Myocyte (in vitro differentiated cells): ENCODE results near the gene KCNJ18. TPM values are rescaled to one million over a fixed set of nuclear protein-coding genes. Genes with fewer than 3 reads are reported as not detected.
"Not testable (repeated sequence)": the region's sequence is repeated elsewhere in the genome, so short reads cannot be mapped to it uniquely, and the experiment has no call there.

Experiments
- DNase-seq: peaks from one replicate; pipeline ENCODE4 v3.0.0-alpha.2; 2012; ENCODE audit warnings: low read depth
- total RNA-seq: library from RNA; depleted of rRNA; stranded (reverse); fragments of >200 nt; gene quantifications from 2 replicates; pipeline ENCODE4 v1.2.3, GENCODE V29; 2014

Gene KCNJ18
- total RNA-seq, 1 donor from 2014 or later = not detected

DNA sequence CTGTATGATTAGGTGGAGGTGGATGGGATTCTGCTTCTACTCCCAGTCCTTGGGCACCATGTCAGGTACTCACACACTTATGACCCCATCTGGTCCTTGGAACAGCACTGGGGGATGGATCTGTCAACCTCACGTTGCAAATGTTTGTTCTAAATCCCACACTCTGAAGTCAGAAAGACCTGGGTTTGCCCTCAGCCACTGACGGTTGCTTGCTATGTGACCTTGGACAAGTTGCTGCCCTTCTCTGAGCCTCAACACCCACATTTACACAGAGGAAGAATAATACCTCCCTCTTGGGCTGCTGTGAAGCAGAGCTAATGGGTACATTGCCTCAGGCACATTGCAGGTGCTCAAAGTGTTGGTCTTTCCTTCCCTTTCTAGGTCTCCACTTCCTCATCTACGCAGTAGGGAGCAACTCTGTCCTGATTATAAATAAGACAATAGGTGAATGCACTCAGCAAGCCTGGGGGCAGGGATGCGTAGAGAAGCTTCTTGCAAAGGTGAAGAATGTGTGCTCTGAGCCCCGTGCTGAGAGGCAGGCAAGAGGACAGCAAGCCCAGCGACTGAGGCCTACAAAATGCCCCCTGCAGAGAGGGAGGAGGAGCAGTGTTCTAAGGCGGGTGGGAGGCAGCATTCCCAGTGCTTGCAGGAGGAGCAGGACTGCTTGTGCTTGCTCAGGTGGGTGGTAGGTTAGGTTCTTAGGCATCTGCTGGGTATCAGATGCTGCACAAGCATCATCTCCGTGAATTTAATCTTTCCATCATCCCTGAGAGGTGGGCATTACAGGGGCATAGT lies 21.8 kb upstream of the KCNJ18 start:
- DNase-seq = not testable (repeated sequence)

DNA sequence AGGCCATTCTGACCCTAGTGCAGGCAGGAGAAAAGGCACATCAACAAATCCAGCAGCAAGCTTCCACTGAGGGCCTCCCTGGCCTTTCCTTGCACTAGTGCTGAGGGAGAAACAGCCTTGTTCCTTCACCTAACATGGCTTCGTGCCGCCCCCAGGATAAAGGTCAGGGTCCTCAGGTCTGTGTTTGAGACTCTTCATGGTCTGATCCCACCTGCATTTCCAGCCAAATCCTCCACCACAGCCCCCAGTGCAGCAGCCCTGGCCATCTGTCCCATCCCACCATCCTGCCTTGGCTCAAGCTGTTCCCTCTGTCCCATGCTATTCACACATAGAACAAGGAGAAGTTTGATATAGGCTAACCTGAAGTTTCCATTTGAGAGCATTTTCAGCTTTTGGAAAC lies 20.9 kb upstream of the KCNJ18 start:
- not testable (repeated sequence) for DNase-seq

DNA sequence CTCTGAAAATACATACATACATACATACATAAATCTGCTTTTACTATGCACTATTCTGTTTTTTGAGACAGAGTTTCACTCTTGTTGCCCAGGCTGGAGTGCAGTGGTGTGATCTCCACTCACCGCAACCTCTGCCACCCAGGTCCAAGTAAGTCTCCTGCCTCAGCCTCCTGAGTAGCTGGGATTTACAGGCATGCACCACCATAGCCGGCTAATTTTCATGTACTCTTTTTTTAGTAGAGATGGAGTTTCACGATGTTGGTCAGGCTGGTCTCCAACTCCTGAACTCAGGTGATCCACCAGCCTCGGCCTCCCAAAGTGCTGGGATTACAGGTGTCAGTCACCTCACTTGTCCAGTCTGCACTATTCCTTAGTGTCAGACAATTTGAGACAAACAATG lies 20.5 kb upstream of the KCNJ18 start:
- DNase-seq = not testable (repeated sequence)

- DNase-seq = not testable (repeated sequence)
Measured at GRCh38 chr17:21673451-21674241, 18.7 kb upstream of the KCNJ18 start.

- DNase-seq = no peak
Measured at GRCh38 chr17:21674242-21674731, 18.0 kb upstream of the KCNJ18 start.

DNA sequence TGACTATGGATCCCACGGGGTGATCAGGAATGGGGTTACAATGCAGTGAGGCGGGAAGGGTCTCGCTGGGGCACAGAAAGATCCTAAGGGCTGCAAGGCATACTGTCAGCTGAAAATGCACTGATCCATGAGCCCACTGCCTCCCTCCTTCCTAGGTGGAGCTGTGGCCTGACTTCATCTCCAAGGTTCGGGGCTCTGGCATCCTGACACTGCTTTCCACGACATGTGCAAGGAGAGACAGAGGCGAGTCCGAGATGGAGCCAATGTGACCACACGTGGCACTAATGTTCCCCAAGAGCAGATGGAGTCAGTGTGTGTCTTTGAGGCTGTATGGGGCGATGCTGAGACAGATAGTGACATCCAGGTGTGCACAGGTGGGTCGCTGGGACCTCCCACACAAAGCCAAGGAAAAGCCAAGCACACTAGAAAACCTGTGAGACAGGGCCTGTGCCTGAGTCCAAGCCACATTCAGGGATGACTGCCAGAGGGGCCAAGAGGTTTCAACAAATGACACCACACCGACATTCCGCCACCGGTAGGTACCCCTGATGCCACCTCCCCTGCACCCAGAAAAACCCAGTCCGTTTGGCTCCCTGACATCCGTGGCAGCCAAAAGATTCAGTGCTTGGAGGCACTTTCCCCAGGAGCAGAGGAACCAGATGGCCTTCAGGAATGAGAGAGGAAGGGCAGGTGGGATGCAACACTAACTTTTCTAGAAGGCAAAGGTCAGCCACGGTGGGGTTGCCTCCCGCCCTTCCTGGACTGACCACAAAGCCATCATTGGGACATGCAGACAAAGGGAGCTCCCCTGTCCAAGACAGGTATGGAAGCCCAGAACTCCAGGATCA lies 17.2 kb upstream of the KCNJ18 start:
- not testable (repeated sequence) for DNase-seq

DNA sequence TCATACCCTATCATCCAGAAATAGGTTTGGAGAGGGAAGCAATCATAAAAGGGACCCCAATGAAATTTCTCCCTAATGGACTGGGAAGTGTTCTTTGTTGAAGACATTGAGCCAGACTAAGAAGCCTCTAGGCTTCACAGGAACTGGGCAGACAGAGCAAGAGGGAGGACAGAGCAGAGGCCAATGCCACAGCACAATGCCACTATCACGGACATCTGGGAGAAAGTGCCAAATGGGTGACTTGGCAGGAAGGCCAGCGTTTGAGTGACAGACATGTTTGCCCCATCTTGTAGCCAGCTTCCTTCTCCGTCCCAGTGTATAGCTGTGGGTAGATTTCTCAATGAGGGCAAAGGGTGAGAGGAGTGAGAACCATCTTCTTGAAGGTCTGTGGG lies 16.6 kb upstream of the KCNJ18 start:
- DNase-seq = not testable (repeated sequence)

- no peak for DNase-seq
Measured at GRCh38 chr17:21676281-21677111, 15.8 kb upstream of the KCNJ18 start.

DNA sequence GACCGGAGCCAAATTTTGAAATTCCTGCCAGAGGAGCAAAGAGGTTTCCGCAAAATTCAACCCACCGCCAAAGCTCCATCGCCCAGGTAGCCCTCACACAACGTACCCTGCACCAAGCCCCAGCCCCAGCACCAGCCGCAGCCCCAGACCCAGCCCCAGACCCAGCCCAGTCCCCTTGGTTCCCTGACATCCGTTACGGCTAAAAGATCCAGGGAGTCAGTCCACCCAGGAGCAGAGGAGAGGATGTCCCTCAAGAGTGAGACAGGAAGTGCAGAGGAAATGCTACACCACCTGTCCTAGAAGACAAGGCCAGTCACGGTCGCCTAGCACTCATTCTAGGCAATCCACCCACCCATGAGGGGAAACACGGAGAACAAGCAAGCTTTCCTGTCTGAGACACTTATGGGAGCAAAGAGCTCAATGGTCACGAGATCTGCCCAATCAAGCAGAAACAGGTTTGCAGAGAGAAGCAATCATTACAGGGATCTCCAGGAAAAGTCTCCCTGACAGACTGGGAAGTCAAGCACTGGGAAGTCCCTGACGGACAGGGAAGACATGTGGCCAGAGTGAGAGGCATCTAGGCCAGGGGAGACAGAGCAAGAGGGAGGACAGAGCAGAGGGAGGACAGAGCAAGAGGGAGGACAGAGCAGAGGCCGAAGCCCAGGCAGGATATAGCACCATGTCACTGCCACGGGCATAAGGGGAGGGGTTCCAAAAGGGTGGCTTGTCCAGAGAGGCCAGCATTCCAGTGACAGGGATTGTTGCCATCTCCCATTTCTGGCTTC lies 15.0 kb upstream of the KCNJ18 start:
- DNase-seq = no peak

DNA sequence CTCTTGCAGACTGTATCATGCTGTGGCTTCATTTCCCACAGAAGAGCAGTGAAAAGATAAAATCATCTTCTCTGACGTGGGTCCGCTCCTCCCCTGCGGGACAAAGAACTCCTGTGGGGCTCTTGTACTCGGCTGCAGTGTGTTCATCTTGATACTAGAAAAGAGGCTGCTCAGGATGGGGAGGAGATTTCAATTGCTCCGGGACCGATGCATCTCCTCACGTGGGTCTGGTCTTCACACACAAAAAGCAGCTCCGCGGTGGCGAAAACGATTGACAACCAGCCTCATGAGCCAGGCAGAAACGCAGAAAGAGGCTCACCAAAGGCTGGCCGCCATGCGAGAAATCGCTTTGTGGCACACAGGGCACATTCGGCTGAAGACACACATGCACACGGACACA lies 14.4 kb upstream of the KCNJ18 start:
- no peak for DNase-seq

DNA sequence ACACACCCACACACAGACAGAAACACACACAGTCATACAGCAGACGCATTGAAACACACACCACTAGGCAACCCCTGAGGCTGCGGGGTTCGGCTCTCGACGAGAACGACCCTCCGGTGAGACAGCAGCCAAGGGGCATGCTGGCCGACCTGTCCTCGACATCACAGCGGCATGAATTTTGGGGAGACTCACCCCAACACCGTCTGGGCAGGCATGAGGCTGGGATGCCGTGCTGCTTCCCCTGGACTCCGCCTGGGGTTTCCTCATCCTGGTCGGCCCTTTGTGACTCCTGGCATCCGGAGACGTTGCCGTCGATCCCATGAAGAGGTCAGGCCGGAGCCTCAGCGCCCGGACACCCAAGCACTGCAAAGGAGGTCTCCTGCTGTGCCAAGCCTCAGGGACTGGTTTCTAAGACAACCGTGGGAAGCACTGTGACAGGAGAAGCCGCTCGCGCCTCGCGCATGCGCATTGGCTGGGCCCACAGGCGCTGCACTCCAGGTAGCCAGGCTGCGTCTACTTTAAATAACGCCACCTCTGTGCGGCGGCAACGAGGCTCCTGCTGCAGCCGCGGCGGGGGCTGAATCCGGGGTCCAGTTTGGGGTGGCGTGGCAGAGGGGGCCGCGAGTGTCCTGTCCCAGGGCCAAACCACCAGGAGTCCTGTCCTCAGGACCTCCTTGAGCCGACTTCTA lies 13.8 kb upstream of the KCNJ18 start:
- DNase-seq = no peak

DNA sequence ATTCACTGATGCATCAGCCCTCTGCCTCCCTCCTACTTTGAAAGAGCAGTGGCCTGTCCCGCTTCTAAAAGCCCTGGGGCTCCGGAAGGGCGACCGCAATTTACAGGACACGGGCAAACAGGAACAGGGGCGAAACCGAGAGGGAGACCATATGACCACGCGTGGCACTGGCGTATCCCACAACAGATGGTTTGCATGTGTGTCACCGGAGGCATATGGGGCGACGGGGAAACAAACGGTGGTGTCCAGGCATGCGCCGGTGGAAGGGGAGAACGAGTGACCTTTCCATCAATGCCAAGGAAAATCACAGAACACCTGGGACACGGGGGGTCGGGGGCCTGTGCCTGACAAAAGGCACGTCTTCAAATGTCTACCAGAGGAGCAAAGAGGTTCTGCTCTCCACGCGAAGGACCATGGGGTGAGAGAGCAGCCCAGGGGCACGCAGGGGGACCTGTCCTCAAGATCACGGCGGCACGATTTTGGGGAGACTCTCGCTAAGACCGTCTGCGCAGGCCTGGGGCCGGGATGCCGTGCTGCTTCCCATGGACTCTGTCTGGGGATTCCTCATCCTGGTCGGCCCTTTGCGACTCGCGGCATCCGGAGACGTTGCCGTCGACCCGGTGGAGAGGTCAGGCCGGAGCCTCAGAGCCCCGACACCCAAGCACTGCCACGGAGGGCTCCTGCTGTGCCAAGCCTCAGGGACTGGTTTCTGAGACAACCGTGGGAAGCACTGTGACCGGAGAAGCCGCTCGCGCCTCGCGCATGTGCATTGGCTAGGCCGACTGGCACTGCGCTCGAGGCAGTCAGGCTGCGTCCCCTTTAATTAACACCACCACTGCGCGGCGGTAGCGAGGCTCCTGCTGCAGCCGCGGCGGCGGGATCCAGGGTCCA lies 12.8 kb upstream of the KCNJ18 start:
- no peak for DNase-seq

DNA sequence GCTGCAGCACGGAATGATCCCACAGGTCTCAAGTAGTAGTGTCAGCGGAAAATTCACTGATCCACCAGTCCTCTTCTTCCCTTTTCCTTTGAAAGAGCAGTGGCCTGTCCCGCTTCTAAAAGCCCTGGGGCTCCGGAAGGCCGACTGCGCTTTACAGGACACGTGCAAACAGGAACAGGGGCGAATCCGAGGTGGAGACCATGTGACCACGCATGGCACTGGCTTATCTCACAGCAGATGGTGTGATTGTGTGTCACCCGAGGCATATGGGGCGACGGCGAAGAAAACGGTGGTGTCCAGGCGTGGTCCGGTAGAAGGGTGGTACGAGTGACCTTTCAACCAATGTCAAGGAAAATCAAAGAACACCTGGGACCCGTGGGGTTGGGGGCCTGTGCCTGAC lies 12.0 kb upstream of the KCNJ18 start:
- DNase-seq = no peak

- not testable (repeated sequence) for DNase-seq
Measured at GRCh38 chr17:21680850-21681351, 11.4 kb upstream of the KCNJ18 start.

DNA sequence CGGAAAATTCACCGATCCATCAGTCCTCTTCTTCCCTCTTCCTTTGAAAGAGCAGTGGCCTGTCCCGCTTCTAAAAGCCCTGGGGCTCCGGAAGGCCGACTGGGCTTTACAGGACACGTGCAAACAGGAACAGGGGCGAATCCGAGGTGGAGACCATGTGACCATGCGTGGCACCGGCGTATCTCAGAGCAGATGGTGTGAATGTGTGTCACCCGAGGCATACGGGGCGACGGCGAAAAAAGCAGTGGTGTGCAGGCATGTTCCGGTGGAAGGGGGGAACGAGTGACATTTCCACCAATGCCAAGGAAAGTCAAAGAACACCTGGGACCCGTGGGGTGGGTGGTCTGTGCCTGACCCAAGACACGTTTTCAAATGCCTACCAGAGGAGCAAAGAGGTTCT lies 10.7 kb upstream of the KCNJ18 start:
- DNase-seq = not testable (repeated sequence)

DNA sequence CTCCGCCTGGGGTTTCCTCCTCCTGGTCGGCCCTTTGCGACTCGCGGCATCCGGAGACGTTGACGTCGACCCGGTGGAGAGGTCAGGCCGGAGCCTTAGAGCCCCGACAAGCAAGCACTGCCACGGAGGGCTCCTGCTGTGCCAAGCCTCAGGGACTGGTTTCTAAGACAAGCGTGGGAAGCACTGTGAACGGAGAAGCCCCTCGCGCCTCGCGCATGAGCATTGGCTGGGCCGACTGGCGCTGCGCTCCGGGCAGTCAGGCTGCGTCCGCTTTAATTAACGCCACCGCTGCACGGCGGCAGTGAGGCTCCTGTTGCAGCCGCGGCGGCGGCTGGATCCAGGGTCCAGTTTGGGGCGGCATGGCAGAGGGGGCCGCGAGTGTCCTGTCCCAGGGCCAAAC lies 10.2 kb upstream of the KCNJ18 start:
- DNase-seq = not testable (repeated sequence)

- not testable (repeated sequence) for DNase-seq
Measured at GRCh38 chr17:21683142-21683712, 9.1 kb upstream of the KCNJ18 start.
